Measurements from ENCODE around the gene MUC15. TPM values are rescaled to one million over a fixed set of nuclear protein-coding genes. Genes with fewer than 3 reads are reported as not detected.

MUC15 gene
- total RNA-seq, 1 donor = not detected

DNA sequence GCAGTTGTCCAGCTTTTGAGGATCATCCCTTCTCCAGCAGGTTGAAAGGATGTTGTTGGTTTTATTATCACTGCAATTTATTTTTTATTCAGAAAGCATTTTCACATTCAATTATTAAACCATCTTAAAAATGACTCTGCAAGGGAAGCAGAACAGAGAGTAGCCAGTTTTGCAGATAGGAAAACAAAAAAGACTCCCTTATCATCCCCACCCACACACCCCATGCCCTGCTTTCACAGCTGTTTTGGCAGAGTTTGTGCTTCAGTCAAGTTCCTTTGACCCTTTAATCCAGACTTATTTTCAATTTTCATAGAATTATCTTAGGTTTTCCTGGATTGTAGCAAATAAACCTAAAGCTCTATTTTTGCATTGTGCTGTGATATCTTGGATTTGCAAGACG is 44.4 kb downstream of the MUC15 start:
- no peak for DNase-seq (ENCODE audit: low read depth)
- TF ChIP-seq, protein P1, sequence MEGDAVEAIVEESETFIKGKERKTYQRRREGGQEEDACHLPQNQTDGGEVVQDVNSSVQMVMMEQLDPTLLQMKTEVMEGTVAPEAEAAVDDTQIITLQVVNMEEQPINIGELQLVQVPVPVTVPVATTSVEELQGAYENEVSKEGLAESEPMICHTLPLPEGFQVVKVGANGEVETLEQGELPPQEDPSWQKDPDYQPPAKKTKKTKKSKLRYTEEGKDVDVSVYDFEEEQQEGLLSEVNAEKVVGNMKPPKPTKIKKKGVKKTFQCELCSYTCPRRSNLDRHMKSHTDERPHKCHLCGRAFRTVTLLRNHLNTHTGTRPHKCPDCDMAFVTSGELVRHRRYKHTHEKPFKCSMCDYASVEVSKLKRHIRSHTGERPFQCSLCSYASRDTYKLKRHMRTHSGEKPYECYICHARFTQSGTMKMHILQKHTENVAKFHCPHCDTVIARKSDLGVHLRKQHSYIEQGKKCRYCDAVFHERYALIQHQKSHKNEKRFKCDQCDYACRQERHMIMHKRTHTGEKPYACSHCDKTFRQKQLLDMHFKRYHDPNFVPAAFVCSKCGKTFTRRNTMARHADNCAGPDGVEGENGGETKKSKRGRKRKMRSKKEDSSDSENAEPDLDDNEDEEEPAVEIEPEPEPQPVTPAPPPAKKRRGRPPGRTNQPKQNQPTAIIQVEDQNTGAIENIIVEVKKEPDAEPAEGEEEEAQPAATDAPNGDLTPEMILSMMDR (IDR thresholded peaks at IDR 0.05; ENCODE audit: insufficient read depth, low read length) = no peak
- H3K4me3 ChIP-seq (ENCODE audit: low read depth, low read length) = no peak overlapping the region

DNA sequence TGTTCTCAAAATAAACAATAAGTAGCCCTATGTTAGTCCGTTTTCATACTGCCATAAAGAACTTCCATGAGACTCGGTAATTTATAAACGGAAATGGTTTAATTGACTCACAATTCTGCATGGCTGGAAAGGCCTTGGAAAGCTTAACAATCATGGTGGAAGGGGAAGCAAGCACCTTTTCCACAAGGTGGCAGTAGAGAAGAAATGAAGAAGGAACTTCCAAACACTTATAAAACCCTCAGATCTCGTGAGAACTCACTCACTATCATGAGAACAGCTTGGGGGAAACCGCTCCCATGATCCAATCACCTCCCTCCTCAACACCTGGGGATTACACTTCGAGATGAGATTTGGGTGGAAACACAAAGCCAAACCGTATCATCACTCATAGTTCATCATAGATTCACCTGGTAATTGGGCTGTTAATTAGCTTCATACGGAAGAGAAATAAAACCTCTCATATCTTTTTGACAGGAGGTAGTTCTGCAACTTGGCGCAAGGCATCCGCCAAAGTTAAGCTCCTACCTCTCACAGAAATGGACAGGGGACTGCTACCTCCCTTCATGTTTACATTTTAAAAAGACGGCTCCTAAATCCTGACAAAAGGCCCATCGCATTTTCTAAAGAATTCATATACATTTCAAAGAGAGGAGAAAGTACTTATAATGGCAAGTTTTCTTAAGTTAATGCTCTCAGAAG is 49.0 kb downstream of the MUC15 start:
- peak; percentile 17 for DNase-seq (ENCODE audit: low read depth)
- H3K4me3 ChIP-seq (ENCODE audit: low read depth, low read length) = no peak overlapping the region

DNA sequence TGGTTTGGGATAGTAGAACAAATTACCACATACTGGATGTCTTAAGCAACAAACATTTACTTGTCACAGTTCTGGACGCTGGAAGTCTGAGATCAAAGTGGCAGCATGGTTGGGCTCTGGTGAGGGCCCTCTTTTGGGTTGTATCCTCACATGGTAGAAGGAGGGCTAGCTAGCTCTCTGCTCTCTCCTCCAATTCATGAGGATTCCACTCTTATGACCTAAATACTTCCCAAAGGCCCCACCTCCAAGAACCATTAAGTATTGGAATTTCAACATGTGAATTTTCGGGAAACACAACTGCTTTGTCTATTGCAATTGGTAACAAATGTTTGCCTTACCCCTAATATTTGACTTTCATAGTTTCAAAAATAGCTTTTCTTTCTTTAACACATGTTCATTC is 52.6 kb downstream of the MUC15 start:
- no peak overlapping the region for H3K4me3 ChIP-seq (ENCODE audit: low read depth, low read length)
- TF ChIP-seq, protein P1 (IDR thresholded peaks at IDR 0.05; ENCODE audit: insufficient read depth, low read length) = no peak
- DNase-seq (ENCODE audit: low read depth) = no peak

More for the DNA sequence above, 49.0 kb downstream of the MUC15 start:
- TF ChIP-seq, protein P1 (IDR thresholded peaks at IDR 0.05; ENCODE audit: insufficient read depth, low read length) = peak; percentile 20

DNA sequence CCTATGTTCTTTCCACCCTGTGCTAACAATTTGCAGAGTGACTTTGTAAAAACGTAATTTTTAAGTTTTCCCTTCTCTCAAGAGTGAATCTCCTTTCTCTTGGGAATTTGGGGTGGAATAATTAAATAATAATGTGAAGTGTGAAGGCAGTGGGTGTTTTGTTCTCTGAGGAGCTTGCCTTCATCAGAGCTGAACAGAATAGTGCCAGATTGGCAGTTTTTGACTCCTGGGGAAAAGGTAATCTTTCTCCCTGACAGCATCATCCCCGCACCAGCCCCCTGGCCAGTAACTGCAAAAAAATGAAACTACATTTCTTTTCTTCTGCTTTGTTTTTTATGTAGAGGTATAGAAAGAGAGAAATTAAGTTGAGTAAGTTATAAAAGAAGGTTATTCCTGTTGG is 59.9 kb downstream of the MUC15 start:
- H3K4me3 ChIP-seq (ENCODE audit: low read depth, low read length) = no peak overlapping the region
- DNase-seq (ENCODE audit: low read depth) = no peak
- TF ChIP-seq, protein P1 (IDR thresholded peaks at IDR 0.05; ENCODE audit: insufficient read depth, low read length) = no peak

DNA sequence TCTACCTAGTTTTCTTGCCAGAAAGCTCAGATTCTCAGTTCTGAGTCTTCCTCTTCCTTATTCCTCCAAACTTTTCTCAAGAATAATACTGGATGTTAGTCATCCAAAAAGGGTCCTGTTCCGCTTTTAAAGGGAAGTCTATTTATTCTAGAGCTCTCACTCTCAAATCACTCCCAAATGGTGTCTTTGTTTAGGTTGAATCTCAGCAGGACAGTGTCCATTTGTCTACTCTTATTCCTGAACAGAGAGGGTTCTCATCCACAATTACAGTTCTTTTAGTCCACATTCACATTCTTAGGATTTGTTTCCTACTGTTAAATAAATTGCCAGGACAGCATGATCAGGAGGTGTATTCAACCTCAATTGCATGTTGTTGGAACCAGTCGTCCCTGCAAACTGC is 61.3 kb downstream of the MUC15 start:
- TF ChIP-seq, protein P1 (IDR thresholded peaks at IDR 0.05; ENCODE audit: insufficient read depth, low read length) = no peak

DNA sequence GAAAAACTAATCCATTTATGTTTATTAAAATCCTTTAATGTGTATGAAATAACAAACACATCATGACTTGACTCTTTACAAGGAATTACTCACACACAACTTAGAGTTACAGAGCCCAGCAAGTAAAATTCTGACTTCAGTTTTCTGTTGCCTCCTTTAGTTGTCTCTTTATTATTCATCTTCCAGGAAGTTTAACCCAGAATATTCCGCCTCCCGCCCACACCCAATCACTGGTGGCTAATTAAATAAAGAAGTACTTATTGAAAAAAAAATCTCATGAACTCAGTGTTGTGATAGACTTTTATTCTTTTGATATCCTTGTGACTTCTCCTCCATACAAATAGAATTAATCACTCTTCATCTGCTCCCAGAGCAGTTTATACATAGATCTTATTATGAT is 61.9 kb downstream of the MUC15 start:
- TF ChIP-seq, protein P1 (IDR thresholded peaks at IDR 0.05; ENCODE audit: insufficient read depth, low read length) = no peak
- H3K4me3 ChIP-seq (ENCODE audit: low read depth, low read length) = no peak overlapping the region
- DNase-seq (ENCODE audit: low read depth) = no peak

More for the DNA sequence above, 61.3 kb downstream of the MUC15 start:
- H3K4me3 ChIP-seq (ENCODE audit: low read depth, low read length) = no peak overlapping the region
- DNase-seq (ENCODE audit: low read depth) = no peak

Other genes with a start within 250 kb of the MUC15 start
- 0.98 and 5.9 TPM in 2 replicates for gene ANO3, start 240.1 kb downstream of the MUC15 start, total RNA-seq (ENCODE audit: low replicate concordance)
- 0.09 TPM in 1 of 2 replicates, not detected in the other for gene SLC5A12, start 149.8 kb upstream of the MUC15 start, total RNA-seq (ENCODE audit: low replicate concordance)

Data from fibroblast of the aortic adventitia (primary cell).